NCI-H345 treated with DMSO at 0.1 percent for 48 hours (cell line): ENCODE data around the gene DNAL4.

Experiments
- DNase-seq: peaks from one replicate; lab custom pipeline; 2025; ENCODE audit not compliant: unreplicated experiment; lab: John Stamatoyannopoulos, UW

DNAL4 gene

DNA sequence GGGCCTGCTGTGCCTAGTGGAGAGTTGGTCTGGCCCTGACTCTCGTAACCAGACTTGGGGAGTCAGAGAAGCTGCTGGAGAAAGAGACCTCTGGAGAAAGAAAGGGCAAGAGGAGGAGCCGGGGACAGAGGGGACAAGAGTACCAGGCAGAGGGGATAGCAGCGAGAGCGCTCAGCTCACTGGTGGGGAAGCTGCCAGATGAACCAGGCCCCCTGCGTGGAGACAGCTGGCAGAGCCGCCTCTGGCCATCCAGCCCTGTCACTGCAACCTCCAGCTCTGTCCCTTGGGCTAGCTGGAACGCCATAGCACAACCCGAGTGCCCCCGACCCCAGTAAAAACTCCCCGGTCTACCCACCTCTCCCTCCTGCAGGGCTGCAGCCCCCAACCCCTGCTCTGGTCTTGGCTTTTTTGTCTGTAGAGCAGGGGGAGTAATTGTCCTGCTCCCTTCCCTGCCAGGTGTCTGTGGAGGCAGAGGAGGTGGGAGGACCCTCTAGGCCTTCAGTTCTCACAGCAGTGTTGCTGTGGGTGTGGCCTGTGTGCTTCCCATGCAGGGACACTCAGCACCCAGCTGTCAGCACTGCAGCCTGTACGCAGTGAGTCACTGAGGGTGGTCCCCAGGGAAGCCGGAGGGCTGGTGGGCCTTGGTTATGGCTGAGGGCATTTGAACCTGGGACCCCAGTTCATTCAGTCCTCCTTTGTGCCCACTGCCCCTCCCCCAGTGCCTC lies 33.3 kb downstream of the DNAL4 start:
- DNase-seq = peak; percentile 43

DNA sequence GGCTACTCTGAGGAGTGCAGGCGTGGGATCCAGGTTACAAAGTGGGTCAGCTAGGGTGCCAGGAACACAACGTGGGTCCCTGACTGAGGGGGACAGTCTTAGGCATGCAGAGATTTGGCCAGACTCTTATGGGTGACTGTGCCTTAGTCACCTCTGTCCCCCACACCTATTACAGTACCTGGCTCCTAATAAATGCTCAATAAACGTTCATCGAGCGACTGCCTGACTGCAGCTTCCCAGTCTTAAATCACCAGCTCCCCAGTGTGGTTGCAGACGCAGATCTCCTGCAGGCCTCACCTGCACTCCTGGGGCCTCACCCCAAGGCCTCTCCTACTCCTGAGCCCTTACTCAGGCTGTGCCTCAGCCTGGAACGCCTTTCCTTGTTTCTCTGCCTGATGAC lies 34.9 kb downstream of the DNAL4 start:
- no peak for DNase-seq

DNA sequence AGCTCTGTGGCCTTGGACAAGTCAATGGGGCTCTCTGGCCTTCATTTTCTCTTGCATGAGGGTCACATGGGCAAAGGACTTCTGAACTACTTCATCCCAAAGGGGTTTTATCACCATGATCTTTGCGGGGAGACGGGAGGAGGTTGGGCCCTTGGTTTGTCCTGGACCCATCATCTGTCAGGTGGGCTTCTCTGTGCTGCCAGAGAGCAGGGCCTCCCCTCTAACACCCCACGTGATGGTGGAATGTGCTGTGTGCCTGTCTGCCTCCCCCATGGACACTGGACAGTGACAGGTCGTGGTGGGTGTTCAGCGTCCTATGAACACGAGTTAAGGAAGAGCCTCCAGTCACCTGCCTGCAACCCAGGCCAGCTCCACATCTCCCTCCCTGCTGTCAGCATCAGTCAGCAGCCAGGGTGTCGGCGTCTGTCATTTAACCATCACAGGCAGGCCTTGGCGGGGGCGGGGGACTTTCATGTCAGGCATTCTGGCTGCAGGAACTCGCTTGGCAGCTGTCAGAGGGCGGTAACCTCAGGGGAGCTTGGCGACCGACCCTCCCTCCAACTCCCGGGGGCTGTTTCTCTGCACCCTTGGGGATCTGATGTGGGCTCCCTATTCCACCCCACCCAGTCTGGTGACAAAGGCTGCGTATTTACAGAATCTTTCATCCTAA lies 35.5 kb downstream of the DNAL4 start:
- no peak for DNase-seq

DNA sequence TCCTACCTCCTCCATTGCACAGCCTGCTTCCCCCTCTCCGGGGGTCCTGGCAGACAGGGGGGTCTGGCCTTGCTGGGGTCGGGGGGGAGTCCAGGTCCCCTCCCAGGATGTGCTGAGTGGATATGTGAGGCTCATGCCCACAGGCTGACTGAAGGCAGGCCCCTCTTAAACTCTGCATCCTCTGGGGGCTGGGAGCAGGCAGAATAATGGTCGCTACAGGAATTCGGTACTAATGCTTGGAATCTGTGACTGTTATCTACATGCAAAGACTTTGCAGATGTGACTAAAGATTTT lies 36.5 kb downstream of the DNAL4 start:
- no peak for DNase-seq

DNA sequence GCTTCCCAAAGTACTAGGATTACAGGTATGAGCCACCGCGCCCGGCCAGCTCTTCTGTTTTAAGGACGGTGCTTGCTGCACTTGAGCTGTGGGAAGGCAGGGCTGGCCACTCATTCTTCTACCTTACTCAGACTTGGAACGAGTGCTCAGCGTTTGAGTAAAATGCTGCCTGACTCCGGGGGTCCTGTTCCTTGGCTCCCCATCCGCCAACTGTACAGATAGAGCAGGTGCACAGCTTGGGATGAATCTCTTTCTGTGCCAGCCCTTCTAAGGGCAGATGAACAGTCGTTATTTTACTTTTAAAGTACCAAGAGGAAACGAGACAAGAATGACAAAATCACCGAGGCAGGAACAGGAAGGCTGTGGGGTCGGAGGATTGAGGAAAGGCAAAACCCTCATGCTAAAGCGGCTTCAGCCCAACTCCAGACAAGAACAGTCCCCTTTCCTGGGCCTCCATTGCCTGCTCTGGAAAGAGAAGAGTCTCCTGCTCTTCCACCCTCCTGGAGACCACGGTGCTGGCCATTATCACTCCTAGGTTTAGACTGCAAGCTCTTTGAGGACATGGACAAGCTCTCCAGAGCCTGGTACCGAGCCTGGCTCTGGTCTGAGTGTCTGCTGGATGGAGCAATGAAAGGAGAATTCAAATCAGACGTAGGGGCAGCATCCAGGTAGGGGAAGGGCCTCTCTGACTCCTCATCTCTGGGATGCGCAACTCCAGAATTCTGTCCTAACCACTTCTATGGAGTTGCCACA lies 37.1 kb downstream of the DNAL4 start:
- no peak for DNase-seq

DNA sequence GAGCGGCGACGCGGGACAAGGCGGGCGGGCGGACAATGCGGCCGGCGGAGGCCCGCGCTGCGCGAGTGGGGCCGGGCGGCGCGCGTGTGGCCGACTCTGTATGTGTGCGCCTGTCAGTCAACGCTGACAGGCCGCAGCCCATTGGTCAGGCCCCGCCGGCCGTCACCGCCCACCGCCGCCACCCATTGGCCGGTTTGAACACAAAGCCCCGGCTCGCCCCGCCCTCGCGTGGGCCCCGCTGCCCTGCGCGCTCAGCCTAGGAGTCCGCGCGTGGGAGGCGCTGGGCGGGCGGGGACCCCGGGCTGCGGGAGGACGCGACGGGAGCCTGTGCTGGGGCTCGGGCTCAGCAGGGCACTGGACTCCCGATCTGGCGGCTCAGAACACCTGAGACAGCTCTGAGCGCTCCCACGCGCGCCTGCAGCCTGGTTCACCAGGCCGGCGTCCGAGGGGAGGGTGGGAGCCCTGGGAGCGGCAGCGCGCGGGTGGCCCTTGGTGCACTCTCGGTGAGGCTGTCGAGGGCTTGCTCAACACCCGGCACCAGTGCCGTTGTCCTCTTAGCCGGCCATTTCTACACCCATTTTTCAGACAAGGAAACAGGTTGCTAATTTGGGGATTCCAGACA lies 37.9 kb downstream of the DNAL4 start, which contains the start of gene SUN2:
Gene SUN2, minus strand, starts transcription at position 88 of the 622 bp plus-strand sequence. CDS start 3,370 bp downstream, outside the sequence.
- peak; percentile 40 for DNase-seq

DNA sequence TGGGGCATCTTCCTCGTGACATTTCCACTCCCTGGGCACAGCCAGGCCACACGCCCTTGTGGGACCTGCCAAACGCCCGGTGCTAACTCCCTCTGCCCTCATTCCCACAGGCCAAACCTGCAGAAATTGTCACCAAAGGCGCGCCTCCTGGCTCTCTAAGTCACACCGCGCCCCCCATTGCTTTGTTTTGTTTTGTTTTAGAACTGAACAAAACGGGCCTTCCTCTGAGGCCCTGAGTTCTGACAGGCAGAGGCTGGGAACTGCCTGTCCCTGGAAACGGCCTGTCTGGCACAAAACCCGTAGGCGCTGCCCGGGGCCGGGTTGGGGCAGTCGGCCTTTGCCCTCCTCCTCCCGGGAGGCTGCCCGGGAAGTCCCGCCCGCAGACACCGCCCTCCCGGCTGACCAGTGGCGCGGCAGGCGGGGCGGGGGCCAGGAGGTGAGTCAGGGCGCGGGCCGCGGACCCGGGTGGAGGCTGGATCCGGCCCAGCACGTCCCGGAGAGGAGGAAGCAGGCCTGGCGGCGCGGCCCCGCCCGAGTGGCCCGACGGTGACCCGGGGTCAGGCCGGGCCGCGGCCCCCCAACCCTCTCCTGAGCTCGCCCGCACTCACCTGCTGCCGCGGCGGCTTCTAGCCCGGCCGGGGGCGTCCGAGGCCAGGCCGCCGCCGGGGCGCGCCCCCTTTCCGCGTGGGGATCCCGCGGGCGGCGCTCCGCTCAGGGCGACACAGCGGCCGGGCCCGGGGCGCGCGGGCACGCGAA lies 38.6 kb downstream of the DNAL4 start:
- DNase-seq = no peak

DNA sequence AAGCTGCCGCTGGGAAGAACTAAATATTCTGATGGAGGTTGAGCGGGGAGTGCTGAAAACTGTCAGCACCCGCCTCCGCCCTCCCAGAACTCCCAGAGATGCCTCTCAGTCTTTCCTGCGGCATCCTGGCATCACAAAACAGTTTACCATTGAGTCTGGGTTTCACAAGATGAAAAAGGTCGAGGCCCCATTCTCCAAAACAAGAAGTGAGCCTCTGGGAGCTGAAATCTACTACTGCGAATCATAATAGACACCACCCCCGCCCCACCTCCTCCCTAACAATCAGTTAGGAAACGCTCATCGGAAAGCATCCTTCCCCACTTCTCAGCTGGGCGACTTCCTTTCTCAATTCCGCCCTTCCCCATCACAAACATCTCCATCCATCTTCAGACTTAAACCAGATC lies 39.2 kb downstream of the DNAL4 start:
- no peak for DNase-seq

DNA sequence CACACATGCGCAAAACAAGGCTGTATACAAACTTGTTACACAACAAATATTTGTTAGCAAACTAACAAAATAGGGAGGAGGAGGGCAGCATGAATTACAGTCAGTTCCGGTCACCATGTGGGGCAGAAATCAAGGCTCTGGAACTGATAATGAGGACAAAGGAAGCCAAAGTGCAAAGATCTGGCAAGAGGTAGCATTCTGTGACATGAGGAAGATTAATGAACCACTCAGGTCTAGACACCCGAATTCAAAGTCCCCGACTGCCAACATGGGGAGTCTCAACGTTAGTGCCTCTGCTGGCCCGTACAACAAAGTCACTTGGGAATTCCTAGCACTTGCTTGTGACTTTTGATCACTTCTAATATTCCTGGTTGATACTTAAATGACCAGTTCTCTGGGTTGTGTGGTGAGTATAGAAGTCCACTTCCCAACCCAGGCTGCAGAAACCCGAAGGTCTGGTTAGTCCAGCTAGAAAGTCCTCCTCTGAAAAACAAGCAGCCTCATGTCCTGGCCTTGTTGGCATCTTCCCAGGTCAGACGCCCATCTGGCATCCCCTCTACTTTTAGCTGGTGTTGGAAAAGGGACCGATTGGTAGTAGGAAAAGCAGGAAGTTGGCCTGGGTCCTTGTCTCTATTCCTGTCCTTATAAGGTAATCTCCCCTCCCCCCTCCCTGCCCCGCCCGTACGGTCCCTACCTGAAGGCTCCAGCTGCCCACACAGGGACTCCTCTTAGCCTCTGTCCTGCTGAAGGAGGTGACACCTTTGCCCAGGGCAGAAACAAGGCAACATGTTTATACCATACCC lies 39.8 kb downstream of the DNAL4 start:
- DNase-seq = no peak

DNA sequence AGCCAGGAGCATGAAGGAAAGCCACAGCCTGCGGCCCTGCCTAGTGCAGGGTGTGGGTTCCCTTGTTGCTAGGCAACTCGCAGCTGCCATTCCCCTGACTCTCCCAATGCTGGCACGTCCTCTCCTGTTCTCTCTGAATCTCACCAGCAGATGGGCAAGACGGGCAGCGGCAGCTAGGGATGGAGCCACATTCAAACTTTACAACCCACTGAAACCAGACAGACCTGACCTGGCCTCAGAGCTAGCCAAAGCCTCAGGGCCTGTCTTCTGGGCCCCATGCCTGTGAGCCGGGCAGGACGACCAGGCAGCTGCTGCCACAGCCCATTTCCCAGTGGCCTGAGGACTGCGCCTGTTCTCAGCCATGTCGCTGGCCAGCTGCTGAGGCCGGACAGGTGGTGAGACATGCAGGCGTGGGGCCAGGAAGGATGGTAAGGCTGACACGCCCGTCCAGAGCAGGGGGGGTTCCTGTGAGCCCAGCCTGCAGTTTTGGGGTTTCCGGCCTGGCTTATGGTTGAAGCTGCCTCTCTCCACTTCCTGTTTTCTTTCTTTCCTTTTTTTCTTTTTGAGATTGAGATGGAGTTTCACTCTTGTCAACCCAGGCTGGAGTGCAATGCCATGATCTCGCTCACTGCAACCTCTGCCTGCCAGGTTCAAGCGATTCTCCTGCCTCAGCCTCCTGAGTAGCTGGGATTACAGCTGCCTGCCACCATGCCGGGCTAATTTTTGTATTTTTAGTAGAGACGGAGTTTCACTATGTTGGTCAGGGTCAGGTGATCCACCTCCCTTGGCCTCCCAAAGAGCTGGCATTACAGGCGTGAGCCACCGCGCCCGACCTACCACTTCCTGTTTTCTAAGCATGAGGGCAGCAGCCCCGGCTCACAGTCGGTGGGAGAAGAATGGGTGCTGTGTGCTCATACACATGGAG lies 42.3 kb downstream of the DNAL4 start:
- DNase-seq = no peak

DNA sequence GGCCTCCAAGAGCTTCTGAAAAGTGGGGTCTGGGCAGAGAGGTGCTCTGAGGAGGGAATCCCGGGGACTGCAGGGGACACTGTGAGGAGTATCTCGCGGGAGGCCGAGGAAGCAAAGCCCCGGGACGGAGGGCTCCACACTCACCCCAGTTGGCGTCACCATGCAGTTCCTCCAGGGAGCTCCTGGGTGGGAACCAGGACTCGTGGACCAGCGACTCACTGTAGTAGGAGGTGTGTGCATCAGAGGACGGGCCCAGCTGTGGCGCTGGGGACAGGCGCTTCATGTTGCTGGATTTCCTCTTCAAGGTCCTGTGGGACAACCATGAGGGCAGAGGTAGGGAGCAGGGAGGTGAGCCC lies 42.9 kb downstream of the DNAL4 start:
- DNase-seq = no peak

DNA sequence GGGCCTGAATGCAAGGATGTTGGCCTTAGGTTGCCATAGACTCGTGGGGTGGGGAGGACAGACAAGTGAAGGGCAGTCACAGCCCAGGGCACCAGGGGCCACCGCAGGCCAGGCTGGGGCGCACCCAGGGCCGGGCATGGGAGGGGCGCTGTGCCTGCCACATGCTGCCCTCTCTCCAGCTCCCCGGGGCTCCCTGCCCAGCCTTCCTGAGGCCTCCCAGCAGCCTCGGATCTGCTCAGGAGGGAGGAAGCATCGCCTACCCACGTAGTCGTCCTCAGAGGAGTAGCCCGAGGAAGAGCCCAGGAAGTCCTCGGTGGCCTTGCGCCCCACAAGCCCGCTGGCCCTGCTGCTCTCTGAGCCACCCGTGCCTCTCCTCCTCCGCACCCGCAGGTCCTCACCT lies 43.3 kb downstream of the DNAL4 start:
- no peak for DNase-seq

DNA sequence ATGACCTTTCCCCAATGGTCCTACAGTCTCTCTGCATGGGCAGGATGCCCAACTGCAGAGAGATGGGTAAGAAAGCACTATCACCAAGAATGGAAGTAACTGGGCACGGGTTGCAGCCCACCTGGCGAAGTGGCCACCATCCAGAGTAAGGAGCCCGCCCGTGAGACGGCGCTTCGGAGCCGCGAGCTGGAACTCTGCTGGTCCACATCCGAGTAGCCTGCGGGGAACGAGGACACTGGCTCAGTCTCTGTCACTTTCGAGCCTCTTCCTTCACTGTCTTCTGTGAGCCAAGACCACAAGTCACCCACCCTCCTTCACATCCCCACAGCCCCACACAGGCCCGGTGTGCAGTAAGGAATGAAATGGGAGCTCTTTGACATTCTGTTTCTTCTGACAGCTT lies 43.8 kb downstream of the DNAL4 start:
- DNase-seq = no peak

DNA sequence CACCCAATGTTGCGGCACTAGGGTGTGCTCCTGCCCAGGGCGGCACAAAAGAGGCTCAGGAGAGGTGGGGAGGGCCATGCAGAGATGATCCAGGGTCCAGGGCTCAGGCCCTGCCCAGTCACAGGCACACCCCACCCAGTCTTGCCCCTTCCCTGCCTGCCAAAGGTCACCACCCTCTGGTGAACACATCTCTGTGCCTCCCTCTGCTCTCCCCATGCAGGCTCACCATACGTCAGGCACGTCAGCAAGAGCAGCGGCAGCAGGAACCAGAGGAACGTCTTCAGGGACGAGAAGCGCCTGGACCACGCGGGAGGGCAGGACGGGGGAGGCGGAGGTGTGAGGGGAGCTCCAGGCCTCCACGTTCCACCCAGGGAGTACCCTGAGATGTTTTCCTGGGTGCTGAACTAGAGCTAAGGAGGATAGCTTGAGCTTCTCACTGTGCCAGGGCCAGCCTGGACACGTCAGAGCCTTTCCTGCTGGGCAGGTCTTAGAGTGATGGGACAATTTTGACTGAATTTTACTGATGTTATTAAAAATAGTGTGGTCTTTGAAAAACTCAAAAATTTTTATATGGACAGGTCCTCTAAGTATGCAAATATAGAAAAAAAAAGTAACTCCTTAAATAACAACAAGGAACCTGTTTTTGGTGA lies 45.3 kb downstream of the DNAL4 start:
- no peak for DNase-seq

DNA sequence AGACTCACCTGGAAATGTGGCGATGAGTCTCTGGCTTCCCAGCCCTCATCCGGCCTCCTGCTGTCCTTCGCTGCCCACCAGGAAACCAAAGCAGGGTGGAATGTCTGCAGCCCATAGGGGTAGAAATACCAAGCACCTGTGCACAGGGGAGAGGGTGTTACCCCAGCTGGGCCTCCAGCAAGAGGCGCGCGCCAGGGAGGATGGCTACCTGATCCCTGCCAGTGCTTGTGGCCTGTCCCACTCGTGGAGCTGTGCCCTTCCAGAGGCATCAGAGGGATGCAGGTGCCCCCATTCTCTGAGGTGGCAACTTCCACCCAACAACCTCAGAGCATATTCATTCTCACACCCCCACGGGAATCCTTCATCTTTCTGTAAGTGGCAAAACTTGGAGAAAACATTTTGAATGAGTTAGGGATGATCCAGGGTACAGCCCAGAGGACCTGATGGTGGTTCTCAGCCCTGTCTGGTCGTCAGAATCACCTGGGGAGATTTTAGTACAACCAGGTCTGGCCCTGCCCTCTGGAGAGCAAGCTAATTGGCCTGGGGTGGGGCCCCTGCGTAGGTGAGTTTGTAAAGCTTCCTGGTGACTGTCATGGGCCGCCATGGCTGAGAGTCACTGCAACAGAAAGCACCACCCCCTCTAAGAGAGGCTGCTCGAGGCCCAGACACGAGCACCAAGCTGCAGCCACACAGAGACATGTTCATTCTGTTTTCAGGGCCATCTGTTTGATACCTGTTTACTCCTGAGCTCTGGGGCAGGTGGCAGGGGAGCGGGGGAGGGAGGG lies 48.1 kb downstream of the DNAL4 start:
- DNase-seq = no peak

DNA sequence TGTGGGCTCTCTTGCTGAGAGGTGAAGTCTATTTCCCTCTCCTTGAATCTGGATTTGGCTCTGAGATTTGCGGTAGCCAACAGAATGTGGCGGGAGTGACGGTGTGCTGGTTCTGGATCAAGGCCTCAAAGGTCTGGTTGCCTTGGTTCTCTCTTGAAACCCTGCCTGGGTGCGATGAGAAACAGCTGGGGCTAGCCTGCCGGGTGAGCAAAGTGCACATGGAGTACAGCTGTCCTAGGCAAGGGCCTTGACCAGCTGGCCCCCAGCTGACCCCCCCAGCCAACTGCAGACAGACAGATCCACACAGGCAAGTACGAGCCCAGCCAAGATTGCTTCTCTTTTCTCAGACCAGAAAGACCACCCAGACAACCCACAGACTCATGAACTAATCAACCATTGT lies 49.0 kb downstream of the DNAL4 start:
- no peak for DNase-seq

DNA sequence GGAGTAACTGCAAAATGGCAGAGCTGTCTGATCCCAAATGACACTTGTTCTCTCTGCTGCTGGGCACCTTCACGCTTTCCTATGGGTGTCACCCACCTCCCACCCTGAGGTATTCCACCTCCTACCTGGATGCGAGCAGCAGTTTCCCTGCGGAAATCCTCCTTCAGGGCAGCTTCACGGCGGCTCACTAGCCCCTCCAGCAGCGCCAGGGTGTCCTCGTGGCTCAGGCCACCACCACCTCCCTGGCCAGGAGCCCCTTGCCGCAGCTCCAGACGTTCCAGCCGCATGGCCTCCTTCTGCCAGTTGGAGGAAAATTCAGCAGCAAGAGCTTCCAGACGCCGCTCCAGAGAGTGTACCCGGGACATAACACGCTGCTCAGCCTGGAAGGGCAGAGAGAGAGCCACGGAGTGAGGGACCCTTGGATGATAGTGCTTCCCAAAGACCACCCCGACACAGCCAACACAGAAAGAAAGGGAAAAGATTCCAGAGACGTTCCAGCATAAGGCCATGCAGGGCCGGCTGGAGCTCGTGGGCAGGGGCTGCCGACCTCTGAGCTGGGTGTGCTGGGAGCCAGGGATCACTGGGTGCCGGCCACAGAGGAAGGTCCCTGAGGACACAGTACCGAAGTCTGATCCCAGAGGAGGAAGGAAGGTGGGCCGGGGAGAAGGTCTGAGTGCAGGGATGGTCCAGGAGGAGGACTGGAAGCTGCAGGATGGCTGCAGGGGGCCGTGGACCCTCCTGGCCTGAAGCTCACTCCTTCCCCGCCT lies 51.6 kb downstream of the DNAL4 start:
- DNase-seq = no peak
